Fibroblast of skin of left biceps (primary cell): ENCODE measurements around the gene RPL27.

Experiments
- DNase-seq, 2 experiments: peaks; one replicate each; pipeline ENCODE4 v3.0.0-alpha.2; 2013; ENCODE audit warnings: low read depth in 2 of 2

RPL27 gene

DNA sequence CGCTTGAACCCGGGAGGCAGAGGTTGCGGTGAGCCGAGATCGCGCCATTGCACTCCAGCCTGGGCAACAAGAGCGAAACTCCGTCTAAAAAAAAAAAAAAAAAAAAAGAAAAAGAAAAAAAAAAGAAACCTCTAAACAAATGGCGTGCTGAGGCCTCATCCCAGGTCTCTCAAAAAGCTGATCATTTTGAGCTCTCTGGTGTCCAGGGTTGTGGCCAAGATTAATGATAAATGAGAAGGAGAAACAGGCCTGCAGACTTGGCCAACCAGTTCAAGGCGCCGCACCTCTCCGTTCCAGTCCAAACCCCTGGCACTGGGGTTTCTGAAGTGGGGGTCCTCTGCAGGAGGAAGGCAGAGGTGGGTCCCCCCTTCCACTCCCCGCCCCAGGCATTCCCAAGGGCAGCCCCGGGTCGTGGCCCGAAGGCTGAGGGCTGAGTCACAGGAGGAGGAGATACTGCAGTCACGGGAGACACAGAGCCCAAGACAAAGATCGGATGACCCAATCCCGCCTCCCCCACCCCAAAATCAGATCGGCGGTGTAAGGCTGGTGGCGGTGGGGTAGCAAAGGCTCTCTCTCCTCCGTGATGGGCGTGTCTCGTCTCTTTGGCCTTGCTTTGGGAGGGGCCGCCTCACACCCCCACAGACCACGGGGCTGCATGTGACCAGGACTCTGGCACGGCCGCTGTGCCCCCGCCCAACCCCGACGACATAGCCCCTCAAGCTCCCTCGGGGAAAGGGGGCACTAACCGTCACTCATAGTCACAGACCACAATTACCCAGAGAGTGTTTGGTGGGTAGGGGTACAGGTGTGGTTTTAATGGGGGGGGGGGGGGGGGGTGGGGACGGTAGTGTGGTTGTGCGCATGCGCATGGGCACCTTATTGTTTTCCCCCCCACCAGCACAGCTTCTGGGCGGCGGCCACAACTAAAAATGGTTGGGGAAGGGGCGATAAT lies 22.8 kb downstream of the RPL27 start:
- no peak for DNase-seq

GRCh38 chr17:43021741-43022512 lies 23.7 kb downstream of the RPL27 start, which contains the start of gene VAT1:
TSS of gene VAT1 (minus strand) at chr17:43022385. CDS start at chr17:43022322, 63 bp downstream.
- DNase-seq, result no peak

DNA sequence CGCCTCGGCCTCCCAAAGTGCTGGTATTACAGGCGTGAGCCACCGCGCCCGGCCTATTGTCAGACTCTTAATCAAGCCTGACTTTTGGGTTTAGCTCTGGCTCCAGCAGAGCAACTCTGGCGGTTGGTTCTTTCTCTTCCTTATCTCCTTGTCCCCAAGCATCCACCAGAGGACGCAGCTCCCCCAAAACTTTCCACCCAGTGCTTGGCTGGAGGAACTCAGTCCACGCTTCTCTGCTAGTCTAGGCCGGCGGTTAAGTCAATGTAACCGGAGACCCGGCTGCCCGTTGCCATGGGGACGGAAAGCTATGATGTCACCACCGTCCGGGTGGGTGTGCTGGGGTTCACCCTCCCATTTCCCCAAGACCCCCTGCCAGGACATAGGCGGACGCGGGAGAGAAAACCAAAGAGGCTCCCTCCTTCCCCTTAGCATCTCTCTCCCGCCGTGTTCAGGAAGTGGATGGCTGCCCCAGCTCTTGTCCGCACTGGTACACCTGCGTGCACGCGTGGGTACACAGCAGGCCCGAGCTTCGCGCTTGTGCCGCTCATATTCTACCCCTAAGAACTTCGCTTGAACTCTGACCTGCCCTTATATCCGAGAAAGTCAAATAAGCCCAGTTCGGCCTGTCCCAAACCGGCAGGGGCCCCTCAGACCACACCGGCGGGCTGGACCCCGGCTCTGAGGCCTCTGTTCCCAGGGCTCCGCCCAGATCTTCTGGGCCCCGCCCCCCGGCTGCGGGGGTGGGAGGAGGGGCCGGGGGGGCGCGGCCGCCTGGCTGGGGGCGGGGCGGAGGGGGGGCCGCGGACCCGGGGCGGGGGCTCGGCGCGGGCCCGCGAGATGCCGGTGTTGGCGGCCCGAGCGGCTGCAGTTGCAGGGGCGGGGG lies 26.4 kb downstream of the RPL27 start, which contains the start of gene RND2:
TSS of gene RND2 (plus strand) at position 825 of the 883 bp plus-strand sequence. CDS start 117 bp downstream, outside the sequence.
- DNase-seq, result peak; percentile 87 to 88

- no peak for DNase-seq
Observed at GRCh38 chr17:43025290-43025657, 27.1 kb downstream of the RPL27 start.

DNA sequence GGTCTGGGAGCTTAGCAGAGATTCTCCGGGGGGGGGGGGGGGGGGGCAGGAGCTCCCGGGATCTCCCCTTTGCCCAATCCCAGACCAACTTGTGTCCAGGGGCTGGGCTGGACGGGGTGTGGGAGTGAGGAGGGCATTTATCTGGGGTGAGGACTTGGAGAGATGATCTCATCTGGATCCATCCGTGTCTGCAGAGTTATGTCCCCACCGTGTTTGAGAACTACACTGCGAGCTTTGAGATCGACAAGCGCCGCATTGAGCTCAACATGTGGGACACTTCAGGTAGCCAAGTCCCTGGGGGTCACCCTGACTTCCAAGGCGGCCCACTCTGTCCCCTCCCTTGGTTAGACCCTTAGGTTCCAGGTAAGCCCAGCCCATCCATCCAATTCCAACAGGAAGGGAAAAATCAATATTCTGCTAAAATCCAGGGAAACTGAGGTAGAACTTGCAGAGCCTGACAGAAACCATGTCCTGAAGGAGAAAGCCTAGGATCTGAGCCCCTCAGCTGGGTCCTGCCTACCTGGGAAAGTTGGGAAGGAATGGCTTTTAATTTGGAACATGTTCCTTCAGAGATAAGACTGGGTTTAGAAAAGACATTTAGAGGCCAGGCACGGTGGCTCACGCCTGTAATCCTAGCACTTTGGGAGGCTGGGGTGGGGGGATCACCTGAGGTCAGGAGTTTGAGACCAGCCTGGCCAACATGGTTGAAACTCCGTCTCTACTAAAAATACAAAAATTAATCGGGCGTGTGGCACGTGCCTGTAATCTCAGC lies 27.7 kb downstream of the RPL27 start:
- no peak for DNase-seq

- no peak for DNase-seq
Observed at GRCh38 chr17:43026595-43026994, 28.4 kb downstream of the RPL27 start.

- DNase-seq, result no peak
Observed at GRCh38 chr17:43027091-43028032, 29.1 kb downstream of the RPL27 start.

DNA sequence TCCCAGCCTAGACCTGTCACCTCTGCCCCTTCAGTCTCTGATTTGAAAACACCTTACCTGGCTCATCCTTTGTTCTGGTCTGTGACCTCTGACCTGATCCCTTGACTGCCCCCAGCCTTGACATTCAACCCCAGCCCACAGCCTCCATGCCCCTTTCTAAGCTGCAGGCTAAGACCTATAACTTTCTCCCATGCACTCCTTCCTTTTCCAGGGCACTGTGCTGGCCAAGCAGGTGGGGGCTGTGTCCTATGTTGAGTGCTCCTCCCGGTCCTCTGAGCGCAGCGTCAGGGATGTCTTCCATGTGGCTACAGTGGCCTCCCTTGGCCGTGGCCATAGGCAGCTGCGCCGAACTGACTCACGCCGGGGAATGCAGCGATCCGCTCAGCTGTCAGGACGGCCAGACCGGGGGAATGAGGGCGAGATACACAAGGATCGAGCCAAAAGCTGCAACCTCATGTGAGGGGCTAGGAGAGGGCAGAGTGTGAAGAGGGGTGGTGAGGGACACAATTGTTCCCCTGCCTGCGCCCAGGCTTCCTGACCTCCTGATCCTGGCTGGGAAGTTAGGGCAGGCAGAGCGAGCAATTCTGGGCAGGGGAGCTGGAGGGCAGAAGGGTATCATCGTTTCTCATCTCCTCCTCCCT lies 30.1 kb downstream of the RPL27 start:
- DNase-seq, result no peak

- DNase-seq, result no peak
Observed at GRCh38 chr17:43030137-43030767, 32.0 kb downstream of the RPL27 start.

GRCh38 chr17:43031666-43032065 lies 33.4 kb downstream of the RPL27 start:
- no peak for DNase-seq

DNA sequence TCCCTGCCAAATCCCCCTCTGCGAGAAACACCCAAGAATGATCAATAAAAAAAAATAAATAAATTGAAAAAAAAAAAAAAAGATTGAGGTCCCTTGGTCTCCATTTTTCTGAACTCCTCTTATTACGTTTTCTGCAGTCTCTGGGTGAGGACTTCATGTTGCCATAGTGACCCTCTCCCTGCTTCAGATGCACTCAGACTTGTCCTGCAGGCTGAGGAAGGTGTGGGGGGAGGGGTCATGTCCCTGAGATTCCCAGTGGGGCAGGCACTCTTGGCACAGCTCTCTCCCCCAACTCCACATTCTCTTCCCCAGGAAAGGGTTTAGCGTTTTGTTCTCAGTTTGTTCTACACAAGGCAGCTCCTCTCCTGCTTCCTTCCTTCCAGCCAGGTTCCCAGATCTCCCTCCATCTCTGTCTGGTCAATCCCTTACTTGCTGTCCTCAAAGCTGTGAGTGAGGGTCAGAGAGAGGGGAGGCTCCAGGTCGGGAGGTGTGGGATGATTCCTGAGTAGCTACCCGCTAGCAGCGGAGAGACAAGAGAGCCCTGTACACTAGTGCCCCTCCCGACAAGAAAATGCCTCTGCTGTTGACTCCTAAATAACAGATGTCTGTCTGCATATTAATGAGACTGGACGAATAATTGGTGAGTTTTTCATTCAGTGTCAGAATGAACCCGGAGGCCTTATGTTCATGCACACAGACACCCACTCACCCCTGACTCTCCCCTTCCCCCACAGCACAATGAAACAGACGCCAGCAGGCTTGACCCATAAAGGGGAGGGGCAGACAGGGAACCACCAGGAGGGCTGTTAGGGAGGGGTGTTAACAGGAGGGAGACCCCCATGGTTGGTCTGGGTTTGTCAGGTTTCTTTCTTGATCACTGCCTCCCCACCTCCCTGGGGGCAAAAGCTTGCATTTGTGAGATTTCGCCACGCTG lies 36.0 kb downstream of the RPL27 start:
- no peak for DNase-seq

GRCh38 chr17:43034894-43035293 lies 36.7 kb downstream of the RPL27 start:
- DNase-seq, result no peak

DNA sequence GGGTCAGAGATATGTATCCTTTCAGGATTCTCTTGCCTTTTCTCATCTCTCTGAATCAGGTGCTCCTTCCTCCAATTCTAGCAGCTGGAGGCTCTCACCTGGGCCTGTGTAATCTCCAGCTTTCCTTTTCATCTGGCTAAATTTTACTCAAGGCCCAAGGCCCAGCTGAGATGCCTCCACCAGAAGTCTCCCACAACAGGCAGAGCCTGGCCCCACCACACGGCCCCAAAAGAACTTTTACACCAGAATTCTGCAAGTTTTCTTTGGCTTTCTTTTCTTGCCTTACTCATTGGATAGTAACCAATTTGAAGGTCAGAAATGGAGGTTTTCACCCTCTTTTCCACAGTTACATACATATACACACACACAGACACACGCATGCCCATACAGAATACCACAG lies 41.4 kb downstream of the RPL27 start:
- DNase-seq, result no peak

- DNase-seq, result no peak
Observed at GRCh38 chr17:43040655-43041054, 42.4 kb downstream of the RPL27 start.

DNA sequence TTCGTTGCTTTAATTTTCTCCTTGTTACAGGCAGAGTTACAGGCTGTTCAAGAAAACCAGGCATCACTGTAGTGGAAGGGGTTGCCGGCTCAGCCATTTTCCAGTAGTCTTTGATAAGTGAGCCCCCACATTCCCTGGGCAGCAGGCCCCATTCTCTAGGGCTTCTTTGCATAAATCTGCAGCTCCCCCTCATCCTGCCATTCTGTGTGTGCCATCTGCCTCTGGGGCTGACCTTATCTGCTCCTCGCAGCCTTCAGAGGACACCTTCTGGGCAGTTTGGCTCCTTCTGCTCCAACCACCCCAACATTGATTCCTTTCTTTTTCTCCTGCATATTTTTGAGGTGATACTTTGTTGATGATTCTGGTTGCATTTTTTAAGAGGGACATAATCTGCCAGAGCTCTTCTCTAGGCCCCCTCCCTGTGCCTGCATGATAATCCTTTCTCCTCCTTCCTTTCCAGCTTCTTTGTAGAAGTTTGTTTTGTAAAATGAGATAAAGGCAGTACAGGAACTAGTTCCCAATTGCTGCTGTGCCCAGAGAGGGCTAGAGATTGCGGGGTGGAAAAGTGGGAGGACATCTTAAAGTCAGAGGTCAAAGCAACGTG lies 43.9 kb downstream of the RPL27 start:
- DNase-seq, result no peak

DNA sequence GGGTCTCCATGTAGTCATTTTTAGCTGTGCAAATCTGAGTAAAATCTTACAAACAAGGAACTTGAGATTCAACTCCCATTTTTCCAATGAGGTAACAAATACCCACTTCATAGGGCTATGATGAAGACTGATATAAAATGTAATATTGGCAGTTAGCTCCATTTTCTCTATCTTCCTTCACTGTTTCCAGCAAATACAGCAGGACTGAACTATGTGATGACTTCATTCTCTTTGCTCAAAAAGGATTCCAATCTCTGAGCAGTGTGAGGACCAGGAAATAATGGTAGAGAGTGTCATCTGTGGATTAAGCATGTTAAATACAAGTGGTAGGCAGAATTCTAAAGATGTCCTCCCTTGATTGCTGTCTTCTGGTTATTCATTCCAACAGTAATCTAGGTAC lies 45.1 kb downstream of the RPL27 start:
- no peak for DNase-seq

GRCh38 chr17:43044024-43044423 lies 45.8 kb downstream of the RPL27 start:
- DNase-seq, result no peak
